SK-N-SH (cell line): Measurements from ENCODE around the gene PRDM10. TPM values are rescaled to one million over a fixed set of nuclear protein-coding genes. Genes with fewer than 3 reads are reported as not detected.
"Not testable (repeated sequence)": the region's sequence is repeated elsewhere in the genome, so short reads cannot be mapped to it uniquely, and the experiment has no call there.

ENCODE experiments used
- CTCF ChIA-PET: fragments of 300-600, 350-600 bp; formaldehyde crosslinking; extraction: SDS; loops from one replicate; lab custom pipeline; 2021; lab: Yijun Ruan, JAX
- POLR2A ChIA-PET: fragments of 350-600 bp; sonication (Branson Sonifier 250); formaldehyde crosslinking; extraction: SDS; loops from one replicate; lab custom pipeline; 2020; ENCODE audit warnings: antibody characterized with exemption, inconsistent platforms; lab: Yijun Ruan, JAX
- DNase-seq: peaks from one replicate; pipeline ENCODE4 v3.0.0; 2012
- H2AFZ ChIP-seq: fragments of 200-600 bp; sonication (generic); 2 replicates; pipeline ENCODE4 v1.8.1; 2016; ENCODE audit warnings: antibody characterized with exemption, mild to moderate bottlenecking, low read depth
- H3F3A ChIP-seq: fragments of 200-600 bp; sonication (generic); replicated peaks from 2 replicates; pipeline ENCODE3; 2016; ENCODE audit warnings: antibody characterized with exemption, mild to moderate bottlenecking; ENCODE audit not compliant: insufficient read depth
- H3K27ac ChIP-seq, 2 experiments: fragments of 200-500 bp in 1 of 2; fragments of 200-600 bp in 1 of 2; sonication (Bioruptor generic) in 1 of 2; sonication (generic), shearing (Covaris generic) in 1 of 2; 2 replicates each; pipeline versions ENCODE4 v1.5.1 to v1.6.1; 2014 to 2016; ENCODE audit warnings: low read depth in 2 of 2, inconsistent platforms in 1 of 2, low read length in 1 of 2, mild to moderate bottlenecking in 1 of 2, mixed read lengths in 1 of 2
- H3K27me3 ChIP-seq: fragments of 200-600 bp; sonication (generic), shearing (Covaris generic); 2 replicates; pipeline ENCODE4 v1.6.1; 2016; ENCODE audit warnings: mixed run types; ENCODE audit not compliant: insufficient read depth
- H3K36me3 ChIP-seq, 2 experiments: fragments of 200-500 bp in 1 of 2; fragments of 200-600 bp in 1 of 2; sonication (Bioruptor generic) in 1 of 2; sonication (generic) in 1 of 2; replicated peaks in 1 of 2; 2 replicates each; pipeline versions ENCODE3 to v1.5.1; 2014 to 2016; ENCODE audit warnings: low read length in 1 of 2, mild to moderate bottlenecking in 1 of 2; ENCODE audit not compliant: insufficient read depth in 2 of 2, control insufficient read depth in 1 of 2
- H3K4me1 ChIP-seq, 2 experiments: fragments of 200-500 bp in 1 of 2; fragments of 200-600 bp in 1 of 2; sonication (Bioruptor generic) in 1 of 2; sonication (generic), shearing (Covaris generic) in 1 of 2; 2 replicates each; pipeline versions ENCODE4 v1.5.1 to v1.6.1; 2014 to 2016; ENCODE audit warnings: low read depth in 1 of 2, low read length in 1 of 2, mixed run types in 1 of 2; ENCODE audit not compliant: insufficient read depth in 2 of 2, control insufficient read depth in 1 of 2
- H3K4me2 ChIP-seq: fragments of 200-600 bp; sonication (generic), shearing (Covaris generic); 2 replicates; pipeline ENCODE4 v1.6.1; 2017; ENCODE audit warnings: mixed run types
- H3K4me3 ChIP-seq, 2 experiments: fragments of 200-500 bp in 1 of 2; fragments of 200-600 bp in 1 of 2; sonication (Bioruptor generic) in 1 of 2; sonication (generic), shearing (Covaris generic) in 1 of 2; 2 replicates each; pipeline versions ENCODE4 v1.5.1 to v1.8.1; 2014 to 2016; ENCODE audit warnings: low read depth in 2 of 2, inconsistent platforms in 1 of 2, low read length in 1 of 2, mild to moderate bottlenecking in 1 of 2, mixed read lengths in 1 of 2, moderate library complexity in 1 of 2
- H3K79me2 ChIP-seq: fragments of 200-600 bp; sonication (generic); 2 replicates; pipeline ENCODE4 v1.8.1; 2017; ENCODE audit warnings: mild to moderate bottlenecking; ENCODE audit not compliant: insufficient read depth
- H3K9ac ChIP-seq: fragments of 200-600 bp; sonication (generic); 2 replicates; pipeline ENCODE4 v1.6.1; 2017; ENCODE audit warnings: mixed run types
- H3K9me2 ChIP-seq: fragments of 200-600 bp; sonication (generic); 2 replicates; pipeline ENCODE4 v1.6.1; 2017; ENCODE audit warnings: mixed run types
- H3K9me3 ChIP-seq: fragments of 200-600 bp; sonication (generic); 2 replicates; pipeline ENCODE4 v1.6.1; 2017; ENCODE audit warnings: mixed run types, mild to moderate bottlenecking, moderate library complexity
- H4K20me1 ChIP-seq: fragments of 200-600 bp; sonication (generic); 2 replicates; pipeline ENCODE4 v1.6.1; 2017; ENCODE audit warnings: mild to moderate bottlenecking, mixed run types; ENCODE audit not compliant: insufficient read depth
- CHD2 ChIP-seq: fragments of 150-350 bp; IDR thresholded peaks from 2 replicates; pipeline ENCODE4 v1.6.1; 2018; ENCODE audit warnings: low read length; ENCODE audit not compliant: partially characterized antibody
- FOSL2 ChIP-seq: IDR thresholded peaks from 2 replicates; pipeline ENCODE4 v1.4.0; 2012; ENCODE audit warnings: low read depth, mild to moderate bottlenecking, moderate library complexity, borderline replicate concordance
- FOXJ3 ChIP-seq: sonication (generic); formaldehyde crosslinking; IDR thresholded peaks from 2 replicates; pipeline ENCODE4 v1.5.1; 2020; ENCODE audit warnings: mild to moderate bottlenecking, missing genetic modification reagents
- MEF2A ChIP-seq: IDR thresholded peaks from 2 replicates; pipeline ENCODE4 v1.4.0; 2012; ENCODE audit warnings: low read depth, borderline replicate concordance
- RAD21 ChIP-seq: IDR thresholded peaks from 2 replicates; pipeline ENCODE4 v1.6.1; 2012; ENCODE audit warnings: mild to moderate bottlenecking, low read length
- RFX5 ChIP-seq: IDR thresholded peaks from 2 replicates; pipeline ENCODE4 v1.6.1; 2012; ENCODE audit warnings: mild to moderate bottlenecking, improper control_type of control experiment, low read length
- SIN3A ChIP-seq: IDR thresholded peaks from 2 replicates; pipeline ENCODE4 v1.6.1; 2012; ENCODE audit warnings: low read depth, mild to moderate bottlenecking, low read length, moderate library complexity, borderline replicate concordance
- SMC3 ChIP-seq: IDR thresholded peaks from 2 replicates; pipeline ENCODE4 v1.6.1; 2012; ENCODE audit warnings: low read depth, low read length, improper control_type of control experiment
- TAF1 ChIP-seq: IDR thresholded peaks from 2 replicates; pipeline ENCODE4 v1.6.1; 2012; ENCODE audit warnings: low read depth, mild to moderate bottlenecking, low read length, moderate library complexity, borderline replicate concordance
- TCF12 ChIP-seq: IDR thresholded peaks from 2 replicates; pipeline ENCODE4 v1.4.0; 2012
- TEAD4 ChIP-seq: IDR thresholded peaks from 2 replicates; pipeline ENCODE4 v1.4.0; 2012; ENCODE audit warnings: mild to moderate bottlenecking, borderline replicate concordance; ENCODE audit not compliant: insufficient read depth
- WGBS: methylation state at CpG from one replicate; pipeline ENCODE4 v1.1.6; 2017; ENCODE audit warnings: low lambda C conversion rate; 5-methylcytosine and 5-hydroxymethylcytosine counted together
- polyA plus RNA-seq, 3 experiments: library from polyadenylated mRNA; depleted of rRNA; stranded (reverse); fragments of >200 nt; gene quantifications; 2 replicates each; pipeline ENCODE4 v1.2.3, GENCODE V29; 2012
- TF ChIP-seq, protein P1 (sequence below): IDR thresholded peaks from 2 replicates; pipeline ENCODE4 v1.4.0; 2012; ENCODE audit warnings: low read depth, borderline replicate concordance
- TF ChIP-seq, protein P2 (sequence below): fragments of 150-350 bp; IDR thresholded peaks from 2 replicates; pipeline ENCODE4 v1.6.1; 2017; ENCODE audit warnings: antibody characterized with exemption, low read length, low read depth, borderline replicate concordance
- TF ChIP-seq, protein P3 (sequence below): fragments of 200-600 bp; sonication (generic); IDR thresholded peaks from 2 replicates; pipeline ENCODE4 v1.6.1; 2017; ENCODE audit warnings: antibody characterized with exemption, mild to moderate bottlenecking, moderate library complexity
- TF ChIP-seq, protein P4 (sequence below): IDR thresholded peaks from 2 replicates; pipeline ENCODE4 v1.6.1; 2012; ENCODE audit warnings: mild to moderate bottlenecking, low read depth, low read length, moderate library complexity

Gene PRDM10
- polyA plus RNA-seq, 1 of the 3 experiments (the other 2 are of a cell fraction), result 1.9 TPM

DNA sequence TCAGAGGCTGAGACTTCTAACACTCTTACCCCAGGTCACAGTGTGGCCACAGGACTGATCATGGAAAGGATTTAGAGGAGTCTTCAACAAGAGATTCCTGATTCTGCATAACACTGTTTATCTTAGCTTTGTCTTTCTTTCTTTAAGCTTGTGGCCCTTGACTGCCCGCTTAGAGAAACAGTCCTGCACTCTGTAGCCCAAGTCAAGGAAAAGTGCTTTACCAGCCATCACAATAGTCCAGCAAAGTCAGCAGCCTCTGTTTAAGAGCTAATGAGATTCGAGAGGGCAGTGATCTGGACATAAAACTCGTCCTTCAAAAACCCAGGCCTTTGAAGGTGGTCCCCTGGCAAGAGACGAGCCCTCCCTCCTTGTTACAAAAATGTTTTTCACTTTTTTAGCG, 30.0 kb downstream of the PRDM10 start:
- H3K9ac ChIP-seq, result no peak overlapping the region
- 79% methylated on average over 5 of the region's 5 CpGs for WGBS
- CTCF ChIA-PET, result no interaction called here
- no peak overlapping the region for H3K4me2 ChIP-seq
- H3K4me3 ChIP-seq, result no peak overlapping the region
- TF ChIP-seq, protein P1, sequence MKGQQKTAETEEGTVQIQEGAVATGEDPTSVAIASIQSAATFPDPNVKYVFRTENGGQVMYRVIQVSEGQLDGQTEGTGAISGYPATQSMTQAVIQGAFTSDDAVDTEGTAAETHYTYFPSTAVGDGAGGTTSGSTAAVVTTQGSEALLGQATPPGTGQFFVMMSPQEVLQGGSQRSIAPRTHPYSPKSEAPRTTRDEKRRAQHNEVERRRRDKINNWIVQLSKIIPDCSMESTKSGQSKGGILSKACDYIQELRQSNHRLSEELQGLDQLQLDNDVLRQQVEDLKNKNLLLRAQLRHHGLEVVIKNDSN, result no peak
- TF ChIP-seq FOSL2 (no peak), TCF12 (no peak), TEAD4 (no peak), MEF2A (no peak), CHD2 (no peak), RFX5 (no peak), FOXJ3 (no peak), SMC3 (no peak), TAF1 (no peak), SIN3A (no peak), RAD21 (no peak)
- TF ChIP-seq, protein P2, sequence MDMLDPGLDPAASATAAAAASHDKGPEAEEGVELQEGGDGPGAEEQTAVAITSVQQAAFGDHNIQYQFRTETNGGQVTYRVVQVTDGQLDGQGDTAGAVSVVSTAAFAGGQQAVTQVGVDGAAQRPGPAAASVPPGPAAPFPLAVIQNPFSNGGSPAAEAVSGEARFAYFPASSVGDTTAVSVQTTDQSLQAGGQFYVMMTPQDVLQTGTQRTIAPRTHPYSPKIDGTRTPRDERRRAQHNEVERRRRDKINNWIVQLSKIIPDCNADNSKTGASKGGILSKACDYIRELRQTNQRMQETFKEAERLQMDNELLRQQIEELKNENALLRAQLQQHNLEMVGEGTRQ, result no peak
- TF ChIP-seq, protein P3, sequence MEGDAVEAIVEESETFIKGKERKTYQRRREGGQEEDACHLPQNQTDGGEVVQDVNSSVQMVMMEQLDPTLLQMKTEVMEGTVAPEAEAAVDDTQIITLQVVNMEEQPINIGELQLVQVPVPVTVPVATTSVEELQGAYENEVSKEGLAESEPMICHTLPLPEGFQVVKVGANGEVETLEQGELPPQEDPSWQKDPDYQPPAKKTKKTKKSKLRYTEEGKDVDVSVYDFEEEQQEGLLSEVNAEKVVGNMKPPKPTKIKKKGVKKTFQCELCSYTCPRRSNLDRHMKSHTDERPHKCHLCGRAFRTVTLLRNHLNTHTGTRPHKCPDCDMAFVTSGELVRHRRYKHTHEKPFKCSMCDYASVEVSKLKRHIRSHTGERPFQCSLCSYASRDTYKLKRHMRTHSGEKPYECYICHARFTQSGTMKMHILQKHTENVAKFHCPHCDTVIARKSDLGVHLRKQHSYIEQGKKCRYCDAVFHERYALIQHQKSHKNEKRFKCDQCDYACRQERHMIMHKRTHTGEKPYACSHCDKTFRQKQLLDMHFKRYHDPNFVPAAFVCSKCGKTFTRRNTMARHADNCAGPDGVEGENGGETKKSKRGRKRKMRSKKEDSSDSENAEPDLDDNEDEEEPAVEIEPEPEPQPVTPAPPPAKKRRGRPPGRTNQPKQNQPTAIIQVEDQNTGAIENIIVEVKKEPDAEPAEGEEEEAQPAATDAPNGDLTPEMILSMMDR, result no peak
- TF ChIP-seq, protein P4, sequence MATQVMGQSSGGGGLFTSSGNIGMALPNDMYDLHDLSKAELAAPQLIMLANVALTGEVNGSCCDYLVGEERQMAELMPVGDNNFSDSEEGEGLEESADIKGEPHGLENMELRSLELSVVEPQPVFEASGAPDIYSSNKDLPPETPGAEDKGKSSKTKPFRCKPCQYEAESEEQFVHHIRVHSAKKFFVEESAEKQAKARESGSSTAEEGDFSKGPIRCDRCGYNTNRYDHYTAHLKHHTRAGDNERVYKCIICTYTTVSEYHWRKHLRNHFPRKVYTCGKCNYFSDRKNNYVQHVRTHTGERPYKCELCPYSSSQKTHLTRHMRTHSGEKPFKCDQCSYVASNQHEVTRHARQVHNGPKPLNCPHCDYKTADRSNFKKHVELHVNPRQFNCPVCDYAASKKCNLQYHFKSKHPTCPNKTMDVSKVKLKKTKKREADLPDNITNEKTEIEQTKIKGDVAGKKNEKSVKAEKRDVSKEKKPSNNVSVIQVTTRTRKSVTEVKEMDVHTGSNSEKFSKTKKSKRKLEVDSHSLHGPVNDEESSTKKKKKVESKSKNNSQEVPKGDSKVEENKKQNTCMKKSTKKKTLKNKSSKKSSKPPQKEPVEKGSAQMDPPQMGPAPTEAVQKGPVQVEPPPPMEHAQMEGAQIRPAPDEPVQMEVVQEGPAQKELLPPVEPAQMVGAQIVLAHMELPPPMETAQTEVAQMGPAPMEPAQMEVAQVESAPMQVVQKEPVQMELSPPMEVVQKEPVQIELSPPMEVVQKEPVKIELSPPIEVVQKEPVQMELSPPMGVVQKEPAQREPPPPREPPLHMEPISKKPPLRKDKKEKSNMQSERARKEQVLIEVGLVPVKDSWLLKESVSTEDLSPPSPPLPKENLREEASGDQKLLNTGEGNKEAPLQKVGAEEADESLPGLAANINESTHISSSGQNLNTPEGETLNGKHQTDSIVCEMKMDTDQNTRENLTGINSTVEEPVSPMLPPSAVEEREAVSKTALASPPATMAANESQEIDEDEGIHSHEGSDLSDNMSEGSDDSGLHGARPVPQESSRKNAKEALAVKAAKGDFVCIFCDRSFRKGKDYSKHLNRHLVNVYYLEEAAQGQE, result no peak
- TF ChIP-seq, all 33 proteins: peak for 0
- no peak for DNase-seq
- Histone ChIP-seq H4K20me1 (no peaks in the 10 kb centered on the region), H3K9me3 (no peaks in the 10 kb centered on the region), H3K27me3 (no peaks in the 10 kb centered on the region), H2AFZ (no peak overlapping the region), H3K27ac (no peak overlapping the region), H3K4me1 (peaks cover 0 to 11% of the 10 kb centered on the region in 2 experiments; a peak in 2 of 4 replicates), H3K9me2 (no peaks in the 10 kb centered on the region), H3K79me2 (no peaks in the 10 kb centered on the region), H3F3A (no peaks in the 10 kb centered on the region), H3K36me3 (no peaks in the 10 kb centered on the region)
- POLR2A ChIA-PET, result no interaction called here

DNA sequence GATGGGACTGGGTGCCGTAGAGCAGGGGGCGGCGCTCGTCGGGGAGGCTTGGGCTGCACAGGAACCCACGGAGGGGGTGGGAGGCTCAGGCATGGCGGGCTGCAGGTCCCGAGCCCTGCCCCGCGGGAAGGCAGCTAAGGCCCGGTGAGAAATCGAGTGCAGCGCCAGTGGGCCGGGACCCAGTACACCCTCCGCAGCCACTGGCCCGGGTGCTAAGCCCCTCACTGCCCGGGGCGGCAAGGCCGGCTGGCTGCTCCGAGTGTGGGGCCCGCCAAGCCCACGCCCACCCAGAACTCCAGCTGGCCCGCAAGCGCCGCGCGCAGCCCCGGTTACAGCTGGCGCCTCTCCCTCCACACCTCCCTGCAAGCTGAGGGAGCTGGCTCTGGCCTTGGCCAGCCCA, 30.8 kb downstream of the PRDM10 start:
- H2AFZ ChIP-seq, H3F3A ChIP-seq, H3K9me3 ChIP-seq, H4K20me1 ChIP-seq, H3K79me2 ChIP-seq, H3K4me3 ChIP-seq, DNase-seq, H3K9me2 ChIP-seq, H3K4me2 ChIP-seq, H3K27me3 ChIP-seq, H3K36me3 ChIP-seq, CTCF ChIA-PET, H3K27ac ChIP-seq, POLR2A ChIA-PET, H3K9ac ChIP-seq: not testable (repeated sequence)
- WGBS, result no CpG with 5 or more reads among the region's 29 CpGs
- H3K4me1 ChIP-seq, result peaks cover 0 to 11% of the 10 kb centered on the region in 2 experiments; a peak in 2 of 4 replicates
